Thyroid gland (tissue), 4 donors: ENCODE data around the gene HHIPL1.

ENCODE experiments used
- POLR2A ChIP-seq, 2 donors: fragments of 450-650 bp; IDR thresholded peaks; one replicate each; pipeline ENCODE4 v1.6.1; 2017; ENCODE audit warnings: antibody characterized with exemption in 2 of 2, mild to moderate bottlenecking in 2 of 2, moderate library complexity in 1 of 2
- TF ChIP-seq, protein P1 (sequence below), 6 experiments: fragments of 200-600 bp in 3 of 6; fragments of 450-650 bp in 3 of 6; sonication (generic) in 3 of 6; IDR thresholded peaks; one replicate each; pipeline ENCODE4 v1.5.1; 2016 to 2019; ENCODE audit warnings: antibody characterized with exemption in 6 of 6, mild to moderate bottlenecking in 2 of 6, inconsistent platforms in 1 of 6, moderate library complexity in 1 of 6

DNA sequence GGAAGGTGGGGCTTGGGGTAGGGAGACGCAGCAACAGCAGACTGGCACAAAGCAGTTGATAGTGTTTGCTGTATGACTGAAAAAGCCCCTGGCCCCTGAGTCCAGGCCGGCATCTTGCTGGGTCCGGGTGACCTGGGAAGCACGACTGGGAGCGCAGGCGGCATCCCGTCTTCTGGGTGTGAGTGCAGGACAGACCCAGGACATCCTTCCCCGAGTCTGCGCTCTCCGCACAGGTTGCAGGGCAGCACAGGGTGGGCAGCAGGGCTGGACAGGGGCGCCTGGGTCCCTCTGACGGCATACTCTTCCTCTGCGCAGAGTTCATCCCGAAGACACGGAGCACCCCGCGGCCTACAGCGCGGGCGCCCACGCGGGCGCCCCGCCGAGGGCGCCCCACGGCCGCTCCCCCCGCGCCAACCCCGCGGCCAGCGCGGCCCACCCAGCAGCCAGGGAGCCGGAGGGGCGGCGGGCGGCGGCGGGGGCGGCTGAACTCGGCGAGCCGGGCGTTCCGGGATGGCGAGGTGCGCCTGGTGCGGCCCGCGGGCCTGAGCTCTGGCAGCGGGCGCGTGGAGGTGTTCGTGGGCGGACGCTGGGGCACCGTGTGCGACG is 29.9 kb downstream of the HHIPL1 start:
- TF ChIP-seq, protein P1, sequence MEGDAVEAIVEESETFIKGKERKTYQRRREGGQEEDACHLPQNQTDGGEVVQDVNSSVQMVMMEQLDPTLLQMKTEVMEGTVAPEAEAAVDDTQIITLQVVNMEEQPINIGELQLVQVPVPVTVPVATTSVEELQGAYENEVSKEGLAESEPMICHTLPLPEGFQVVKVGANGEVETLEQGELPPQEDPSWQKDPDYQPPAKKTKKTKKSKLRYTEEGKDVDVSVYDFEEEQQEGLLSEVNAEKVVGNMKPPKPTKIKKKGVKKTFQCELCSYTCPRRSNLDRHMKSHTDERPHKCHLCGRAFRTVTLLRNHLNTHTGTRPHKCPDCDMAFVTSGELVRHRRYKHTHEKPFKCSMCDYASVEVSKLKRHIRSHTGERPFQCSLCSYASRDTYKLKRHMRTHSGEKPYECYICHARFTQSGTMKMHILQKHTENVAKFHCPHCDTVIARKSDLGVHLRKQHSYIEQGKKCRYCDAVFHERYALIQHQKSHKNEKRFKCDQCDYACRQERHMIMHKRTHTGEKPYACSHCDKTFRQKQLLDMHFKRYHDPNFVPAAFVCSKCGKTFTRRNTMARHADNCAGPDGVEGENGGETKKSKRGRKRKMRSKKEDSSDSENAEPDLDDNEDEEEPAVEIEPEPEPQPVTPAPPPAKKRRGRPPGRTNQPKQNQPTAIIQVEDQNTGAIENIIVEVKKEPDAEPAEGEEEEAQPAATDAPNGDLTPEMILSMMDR (IDR thresholded peaks at IDR 0.05) = no peak
- no peak for TF ChIP-seq POLR2A (IDR thresholded peaks at IDR 0.05)
